Naive thymus-derived CD4-positive, alpha-beta T cell (primary cell): ENCODE measurements around the gene LSP1. TPM values are rescaled to one million over a fixed set of nuclear protein-coding genes. Genes with fewer than 3 reads are reported as not detected.
A peak's percentile ranks its signal among the peaks of the same experiment; 100 is the strongest.

Experiments used
- ATAC-seq: fragments of 150-1000 bp; cut with Tn5 transposase; 2 replicates; pipeline ENCODE4 v1.10.0; 2021; ENCODE audit warnings: mild to moderate bottlenecking, moderate library complexity
- CTCF ChIA-PET: fragments of 350-600 bp; sonication (Branson Sonifier 250); formaldehyde crosslinking; loops from one replicate; lab custom pipeline; 2021; ENCODE audit warnings: antibody characterized with exemption; lab: Charles Lee
- POLR2A ChIA-PET: fragments of 350-600 bp; sonication (Branson Sonifier 250); formaldehyde crosslinking; loops from one replicate; lab custom pipeline; 2021; ENCODE audit warnings: antibody characterized with exemption, inconsistent platforms; lab: Charles Lee
- DNase-seq, 9 donors: peaks; one replicate each; pipeline versions ENCODE4 v3.0.0 to v3.0.0-alpha.2; 2020 to 2022; ENCODE audit warnings: mixed read lengths in 1 of 9
- H3K27ac ChIP-seq: one replicate; pipeline ENCODE4 v1.7.0; 2013; ENCODE audit warnings: mild to moderate bottlenecking, low read depth, low read length, moderate library complexity
- H3K27me3 ChIP-seq, 2 donors: one replicate each; pipeline ENCODE4 v1.7.0; 2013; ENCODE audit warnings: low read length in 2 of 2, mild to moderate bottlenecking in 2 of 2, moderate library complexity in 2 of 2; ENCODE audit not compliant: control insufficient read depth in 2 of 2, insufficient read depth in 2 of 2
- H3K36me3 ChIP-seq, 3 experiments: 1 replicate in 2 of 3; 2 replicates in 1 of 3; pipeline ENCODE4 v1.7.0; 2013; ENCODE audit warnings: low read length in 3 of 3, mild to moderate bottlenecking in 3 of 3, moderate library complexity in 1 of 3; ENCODE audit not compliant: insufficient read depth in 3 of 3, control insufficient read depth in 2 of 3
- H3K4me1 ChIP-seq, 2 donors: one replicate each; pipeline ENCODE4 v1.7.0; 2013; ENCODE audit warnings: low read length in 2 of 2, mild to moderate bottlenecking in 2 of 2, moderate library complexity in 1 of 2; ENCODE audit not compliant: control insufficient read depth in 2 of 2, insufficient read depth in 2 of 2
- H3K4me3 ChIP-seq: 2 replicates; pipeline ENCODE4 v1.7.0; 2013; ENCODE audit warnings: mild to moderate bottlenecking, low read length
- H3K9me3 ChIP-seq, 3 experiments: 1 replicate in 2 of 3; 2 replicates in 1 of 3; pipeline ENCODE4 v1.7.0; 2013; ENCODE audit warnings: low read length in 3 of 3; ENCODE audit not compliant: control insufficient read depth in 2 of 3
- H3K27ac Mint-ChIP-seq, 9 donors: one replicate each; pipeline ENCODE4 v1.8.0; 2020 to 2022; ENCODE audit warnings: mixed read lengths in 9 of 9, mild to moderate bottlenecking in 8 of 9, moderate library complexity in 5 of 9, inconsistent platforms in 2 of 9
- H3K27me3 Mint-ChIP-seq, 5 donors: one replicate each; pipeline ENCODE4 v1.8.0; 2021 to 2022; ENCODE audit warnings: mixed read lengths in 5 of 5, mild to moderate bottlenecking in 1 of 5
- H3K36me3 Mint-ChIP-seq, 5 donors: one replicate each; pipeline ENCODE4 v1.8.0; 2020 to 2022; ENCODE audit warnings: mixed read lengths in 5 of 5, mild to moderate bottlenecking in 3 of 5, inconsistent platforms in 1 of 5
- H3K4me1 Mint-ChIP-seq, 7 donors: one replicate each; pipeline ENCODE4 v1.8.0; 2020 to 2022; ENCODE audit warnings: mixed read lengths in 7 of 7, mild to moderate bottlenecking in 3 of 7, inconsistent platforms in 1 of 7
- H3K4me3 Mint-ChIP-seq, 10 donors: one replicate each; pipeline ENCODE4 v1.8.0; 2020 to 2022; ENCODE audit warnings: mild to moderate bottlenecking in 10 of 10, mixed read lengths in 10 of 10, moderate library complexity in 6 of 10, inconsistent platforms in 2 of 10
- H3K9me3 Mint-ChIP-seq, 11 donors: one replicate each; pipeline ENCODE4 v1.8.0; 2020 to 2022; ENCODE audit warnings: mixed read lengths in 11 of 11, mild to moderate bottlenecking in 4 of 11, inconsistent platforms in 1 of 11, moderate library complexity in 1 of 11
- intact Hi-C, 2 donors: fragments of 100-400 bp; cut with micrococcal nuclease; formaldehyde crosslinking; loops; one replicate each; pipeline ENCODE4 v1.15.1; 2023
- polyA plus RNA-seq, 2 donors: library from polyadenylated mRNA; unstranded; fragments of 300-500 nt; fragmentation: Illumina TruSeq; gene quantifications; one replicate each; pipeline ENCODE4 v1.2.3, GENCODE V29; 2021
- total RNA-seq, 6 experiments: library from RNA in 5 of 6; stranded (reverse) in 5 of 6; gene quantifications; 1 replicate in 5 of 6; 2 replicates in 1 of 6; pipeline ENCODE4 v1.2.3 and lab custom pipeline; 2021 to 2026

The LSP1 gene
- total and polyA plus RNA-seq, 7 experiments from 2014 or later: 248 to 578 (median 295) TPM

GRCh38 chr11:1929621-1930461 is 77.0 kb downstream of the LSP1 start:
- Histone ChIP-seq H3K36me3 (no peaks in the 10 kb centered on the region), H3K9me3 (no peaks in the 10 kb centered on the region), H3K27me3 (no peaks in the 10 kb centered on the region), H3K4me1 (no peaks in the 10 kb centered on the region), H3K4me3 (no peak overlapping the region), H3K27ac (no peak overlapping the region)
- H3K9me3 Mint-ChIP-seq: peaks cover 0 to 2% (median 0%) of the 10 kb centered on the region in 11 donors
- peaks cover 0 to 6% (median 0%) of the 10 kb centered on the region in 5 donors for H3K36me3 Mint-ChIP-seq
- ATAC-seq (no peak), DNase-seq (no peak)
- H3K27ac Mint-ChIP-seq: no peak overlapping the region
- ChIA-PET POLR2A (interaction anchor here (0.7 kb wide), 1 partner anchor 41 kb away, joined by 3 read pairs; no protein-coding TSS in a partner anchor), CTCF (no interaction called here)
- H3K4me1 Mint-ChIP-seq: peaks cover 0 to 10% (median 5%) of the 10 kb centered on the region in 7 donors
- H3K4me3 Mint-ChIP-seq: peak overlapping the region in 2 of 10 donors; percentile 22 to 26
- peaks cover 0 to 9% (median 0%) of the 10 kb centered on the region in 5 donors for H3K27me3 Mint-ChIP-seq
- intact Hi-C loops: no loop called here

GRCh38 chr11:1930462-1930830 is 77.6 kb downstream of the LSP1 start:
- Histone ChIP-seq H3K27ac (no peak overlapping the region), H3K36me3 (no peaks in the 10 kb centered on the region), H3K4me1 (no peaks in the 10 kb centered on the region), H3K27me3 (no peaks in the 10 kb centered on the region), H3K4me3 (no peak overlapping the region), H3K9me3 (no peaks in the 10 kb centered on the region)
- H3K4me3 Mint-ChIP-seq: peak overlapping the region in 2 of 10 donors; percentile 22 to 26
- ChIA-PET POLR2A (no interaction called here), CTCF (no interaction called here)
- H3K9me3 Mint-ChIP-seq: peaks cover 0 to 2% (median 0%) of the 10 kb centered on the region in 11 donors
- peaks cover 0 to 9% (median 0%) of the 10 kb centered on the region in 5 donors for H3K27me3 Mint-ChIP-seq
- peaks cover 0 to 6% (median 0%) of the 10 kb centered on the region in 5 donors for H3K36me3 Mint-ChIP-seq
- H3K27ac Mint-ChIP-seq: peak overlapping the region in 2 of 9 donors; percentile 66 to 87
- H3K4me1 Mint-ChIP-seq: peaks cover 0 to 10% (median 5%) of the 10 kb centered on the region in 7 donors
- ATAC-seq (no peak), DNase-seq (no peak)
- intact Hi-C loops: no loop called here

- Mint-ChIP-seq H3K4me1 (peaks cover 0 to 10% (median 5%) of the 10 kb centered on the region in 7 donors), H3K36me3 (peaks cover 0 to 6% (median 0%) of the 10 kb centered on the region in 5 donors), H3K27ac (peak overlapping the region in 2 of 9 donors; percentile 20 to 28), H3K4me3 (no peak overlapping the region), H3K27me3 (peaks cover 0 to 9% (median 0%) of the 10 kb centered on the region in 5 donors), H3K9me3 (peaks cover 0 to 2% (median 0%) of the 10 kb centered on the region in 11 donors)
- ATAC-seq (no peak), DNase-seq (no peak)
- no peaks in the 10 kb centered on the region for H3K27me3 ChIP-seq
- H3K36me3 ChIP-seq: no peaks in the 10 kb centered on the region
- no peaks in the 10 kb centered on the region for H3K4me1 ChIP-seq
- H3K4me3 ChIP-seq: no peak overlapping the region
- H3K27ac ChIP-seq: no peak overlapping the region
- intact Hi-C loops: no loop called here
- ChIA-PET CTCF (no interaction called here), POLR2A (no interaction called here)
- H3K9me3 ChIP-seq: no peaks in the 10 kb centered on the region
These were observed 78.6 kb downstream of the LSP1 start for GRCh38 chr11:1931341-1932104.

- Mint-ChIP-seq H3K4me3 (no peak overlapping the region), H3K27me3 (peaks cover 0 to 9% (median 0%) of the 10 kb centered on the region in 5 donors), H3K27ac (peak overlapping the region in 2 of 9 donors; percentile 20 to 28), H3K9me3 (peaks cover 0 to 2% (median 0%) of the 10 kb centered on the region in 11 donors), H3K36me3 (peaks cover 0 to 6% (median 0%) of the 10 kb centered on the region in 5 donors), H3K4me1 (peaks cover 0 to 10% (median 5%) of the 10 kb centered on the region in 7 donors)
- H3K27me3 ChIP-seq: no peaks in the 10 kb centered on the region
- H3K36me3 ChIP-seq: no peaks in the 10 kb centered on the region
- H3K4me3 ChIP-seq: no peak overlapping the region
- no peak for ATAC-seq
- intact Hi-C loops: no loop called here
- no peaks in the 10 kb centered on the region for H3K4me1 ChIP-seq
- ChIA-PET POLR2A (no interaction called here), CTCF (no interaction called here)
- no peaks in the 10 kb centered on the region for H3K9me3 ChIP-seq
- H3K27ac ChIP-seq: no peak overlapping the region
- no peak for DNase-seq
These were observed 79.2 kb downstream of the LSP1 start for GRCh38 chr11:1932105-1932480.

GRCh38 chr11:1932681-1933080 is 79.8 kb downstream of the LSP1 start:
- Mint-ChIP-seq H3K27ac (no peak overlapping the region), H3K27me3 (peaks cover 0 to 9% (median 0%) of the 10 kb centered on the region in 5 donors), H3K4me3 (peak overlapping the region in 1 of 10 donors; percentile 4), H3K9me3 (peaks cover 0 to 2% (median 0%) of the 10 kb centered on the region in 11 donors), H3K4me1 (peaks cover 0 to 10% (median 5%) of the 10 kb centered on the region in 7 donors), H3K36me3 (peaks cover 0 to 6% (median 0%) of the 10 kb centered on the region in 5 donors)
- Histone ChIP-seq H3K27me3 (no peaks in the 10 kb centered on the region), H3K36me3 (no peaks in the 10 kb centered on the region), H3K9me3 (no peaks in the 10 kb centered on the region), H3K27ac (no peak overlapping the region), H3K4me1 (no peaks in the 10 kb centered on the region), H3K4me3 (no peak overlapping the region)
- intact Hi-C loops: no loop called here
- ATAC-seq: no peak
- CTCF ChIA-PET: no interaction called here
- DNase-seq: no peak
- POLR2A ChIA-PET: no interaction called here

- CTCF ChIA-PET: interaction anchor here (0.6 kb wide), 2 partner anchors 51 to 102 kb away, joined by 3 read pairs; no protein-coding TSS in a partner anchor
These were observed 80.8 kb downstream of the LSP1 start for GRCh38 chr11:1933416-1934334.

More at GRCh38 chr11:1933416-1934334, 80.8 kb downstream of the LSP1 start:
- H3K27ac ChIP-seq: no peak overlapping the region
- no peaks in the 10 kb centered on the region for H3K4me1 ChIP-seq
- no peaks in the 10 kb centered on the region for H3K9me3 ChIP-seq
- ATAC-seq (no peak), DNase-seq (no peak)
- Mint-ChIP-seq H3K36me3 (peaks cover 0 to 6% (median 0%) of the 10 kb centered on the region in 5 donors), H3K9me3 (peaks cover 0 to 2% (median 0%) of the 10 kb centered on the region in 11 donors), H3K27ac (peak overlapping the region in 1 of 9 donors; percentile 83), H3K4me1 (peaks cover 0 to 10% (median 5%) of the 10 kb centered on the region in 7 donors), H3K4me3 (no peak overlapping the region), H3K27me3 (peaks cover 0 to 9% (median 0%) of the 10 kb centered on the region in 5 donors)
- intact Hi-C loops: no loop called here
- no peaks in the 10 kb centered on the region for H3K36me3 ChIP-seq
- POLR2A ChIA-PET: no interaction called here
- no peaks in the 10 kb centered on the region for H3K27me3 ChIP-seq
- H3K4me3 ChIP-seq: no peak overlapping the region
